Activated T-helper 1 cell treated with anti-CD3 and anti-CD28 coated beads, Interleukin-12 subunit alpha, Interleukin-12 subunit beta, Interleukin-2, Interleukin-4 antibody, amounts not matched to agents 30 ng/mL and 10 ng/mL and 1 ng/mL, durations not matched to agents 14 hours and 24 hours and 36 hours (primary cell): Measurements from ENCODE around the gene NOS1AP. TPM values are rescaled to one million over a fixed set of nuclear protein-coding genes. Genes with fewer than 3 reads are reported as not detected.
"Not testable (repeated sequence)": the region's sequence is repeated elsewhere in the genome, so short reads cannot be mapped to it uniquely, and the experiment has no call there.

Experiments
- DNase-seq: peaks from one replicate; pipeline ENCODE4 v3.0.0; 2021; ENCODE audit warnings: low spot score
- H3K27ac Mint-ChIP-seq: one replicate; pipeline ENCODE4 v1.8.0; 2021; ENCODE audit warnings: mild to moderate bottlenecking, mixed read lengths
- H3K27me3 Mint-ChIP-seq: one replicate; pipeline ENCODE4 v1.8.0; 2022; ENCODE audit warnings: mild to moderate bottlenecking, moderate library complexity, mixed read lengths; ENCODE audit not compliant: insufficient read depth
- H3K36me3 Mint-ChIP-seq: one replicate; pipeline ENCODE4 v1.8.0; 2021; ENCODE audit warnings: low read depth, mixed read lengths
- H3K4me1 Mint-ChIP-seq: one replicate; pipeline ENCODE4 v1.8.0; 2021; ENCODE audit warnings: low read depth, mixed read lengths
- H3K4me3 Mint-ChIP-seq: one replicate; pipeline ENCODE4 v1.8.0; 2021; ENCODE audit warnings: mild to moderate bottlenecking, moderate library complexity, mixed read lengths
- H3K9me3 Mint-ChIP-seq: one replicate; pipeline ENCODE4 v1.8.0; 2021; ENCODE audit warnings: mixed read lengths
- intact Hi-C: fragments of 100-400 bp; cut with micrococcal nuclease; formaldehyde crosslinking; loops from one replicate; pipeline ENCODE4 v1.15.1; 2024
- total RNA-seq: library from RNA; stranded (reverse); gene quantifications from 2 replicates; pipeline ENCODE4 v1.2.3, GENCODE V29; 2022

Gene NOS1AP
- total RNA-seq, 1 donor from 2014 or later = 0.10 TPM

- no peaks in the 10 kb centered on the region for H3K9me3 Mint-ChIP-seq
- no peak overlapping the region for H3K27ac Mint-ChIP-seq
- no peak for DNase-seq
- H3K36me3 Mint-ChIP-seq = no peaks in the 10 kb centered on the region
- H3K27me3 Mint-ChIP-seq = peaks cover 9% of the 10 kb centered on the region
- no peak overlapping the region for H3K4me3 Mint-ChIP-seq
- H3K4me1 Mint-ChIP-seq = no peaks in the 10 kb centered on the region
- intact Hi-C loops = no loop called here
Measured at GRCh38 chr1:162172311-162173102, 103.0 kb downstream of the NOS1AP start.

- H3K9me3 Mint-ChIP-seq, H3K36me3 Mint-ChIP-seq, H3K4me1 Mint-ChIP-seq, intact Hi-C loops, DNase-seq, H3K27ac Mint-ChIP-seq, H3K4me3 Mint-ChIP-seq: not testable (repeated sequence)
- peaks cover 14% of the 10 kb centered on the region for H3K27me3 Mint-ChIP-seq
Measured at GRCh38 chr1:162173607-162174006, 104.1 kb downstream of the NOS1AP start.

GRCh38 chr1:162174027-162174426 is 104.5 kb downstream of the NOS1AP start:
- peaks cover 14% of the 10 kb centered on the region for H3K27me3 Mint-ChIP-seq
- H3K9me3 Mint-ChIP-seq, H3K36me3 Mint-ChIP-seq, H3K4me3 Mint-ChIP-seq, DNase-seq, H3K27ac Mint-ChIP-seq, H3K4me1 Mint-ChIP-seq, intact Hi-C loops: not testable (repeated sequence)

- Mint-ChIP-seq H3K27me3 (peaks cover 14% of the 10 kb centered on the region), H3K36me3 (no peaks in the 10 kb centered on the region), H3K9me3 (no peaks in the 10 kb centered on the region), H3K4me1 (no peaks in the 10 kb centered on the region), H3K4me3 (no peak overlapping the region), H3K27ac (no peak overlapping the region)
- no peak for DNase-seq
- intact Hi-C loops = no loop called here
Measured at GRCh38 chr1:162175379-162176081, 106.0 kb downstream of the NOS1AP start.

GRCh38 chr1:162177126-162177525 is 107.6 kb downstream of the NOS1AP start:
- H3K36me3 Mint-ChIP-seq = no peaks in the 10 kb centered on the region
- H3K27ac Mint-ChIP-seq = no peak overlapping the region
- H3K27me3 Mint-ChIP-seq = peaks cover 9% of the 10 kb centered on the region
- no peaks in the 10 kb centered on the region for H3K4me1 Mint-ChIP-seq
- no peak for DNase-seq
- intact Hi-C loops = no loop called here
- H3K4me3 Mint-ChIP-seq = no peak overlapping the region
- no peaks in the 10 kb centered on the region for H3K9me3 Mint-ChIP-seq

GRCh38 chr1:162178432-162178831 is 108.9 kb downstream of the NOS1AP start:
- intact Hi-C loops = no loop called here
- Mint-ChIP-seq H3K27me3 (peaks cover 9% of the 10 kb centered on the region), H3K4me1 (no peaks in the 10 kb centered on the region), H3K36me3 (no peaks in the 10 kb centered on the region), H3K9me3 (no peaks in the 10 kb centered on the region), H3K4me3 (no peak overlapping the region), H3K27ac (no peak overlapping the region)
- DNase-seq = no peak

GRCh38 chr1:162179121-162179520 is 109.6 kb downstream of the NOS1AP start:
- DNase-seq = no peak
- Mint-ChIP-seq H3K4me3 (no peak overlapping the region), H3K27me3 (peaks cover 9% of the 10 kb centered on the region), H3K4me1 (no peaks in the 10 kb centered on the region), H3K36me3 (no peaks in the 10 kb centered on the region), H3K27ac (no peak overlapping the region), H3K9me3 (no peaks in the 10 kb centered on the region)
- intact Hi-C loops = no loop called here

GRCh38 chr1:162180813-162181212 is 111.3 kb downstream of the NOS1AP start:
- DNase-seq = no peak
- no peak overlapping the region for H3K4me3 Mint-ChIP-seq
- intact Hi-C loops = no loop called here
- no peaks in the 10 kb centered on the region for H3K9me3 Mint-ChIP-seq
- no peaks in the 10 kb centered on the region for H3K4me1 Mint-ChIP-seq
- H3K27me3 Mint-ChIP-seq = peaks cover 9% of the 10 kb centered on the region
- H3K27ac Mint-ChIP-seq = no peak overlapping the region
- H3K36me3 Mint-ChIP-seq = no peaks in the 10 kb centered on the region

GRCh38 chr1:162182090-162182489 is 112.6 kb downstream of the NOS1AP start:
- no peaks in the 10 kb centered on the region for H3K4me1 Mint-ChIP-seq
- no peak overlapping the region for H3K27ac Mint-ChIP-seq
- intact Hi-C loops = no loop called here
- H3K36me3 Mint-ChIP-seq = no peaks in the 10 kb centered on the region
- H3K27me3 Mint-ChIP-seq = peaks cover 7% of the 10 kb centered on the region
- H3K9me3 Mint-ChIP-seq = no peaks in the 10 kb centered on the region
- no peak overlapping the region for H3K4me3 Mint-ChIP-seq
- no peak for DNase-seq

GRCh38 chr1:162185314-162186025 is 116.0 kb downstream of the NOS1AP start:
- no peaks in the 10 kb centered on the region for H3K9me3 Mint-ChIP-seq
- no peak for DNase-seq
- H3K36me3 Mint-ChIP-seq = no peaks in the 10 kb centered on the region
- H3K27ac Mint-ChIP-seq = no peak overlapping the region
- no peaks in the 10 kb centered on the region for H3K27me3 Mint-ChIP-seq
- no peaks in the 10 kb centered on the region for H3K4me1 Mint-ChIP-seq
- no peak overlapping the region for H3K4me3 Mint-ChIP-seq
- intact Hi-C loops = no loop called here

GRCh38 chr1:162186026-162186374 is 116.5 kb downstream of the NOS1AP start:
- no peak for DNase-seq
- intact Hi-C loops = no loop called here
- Mint-ChIP-seq H3K4me3 (no peak overlapping the region), H3K36me3 (no peaks in the 10 kb centered on the region), H3K9me3 (no peaks in the 10 kb centered on the region), H3K4me1 (no peaks in the 10 kb centered on the region), H3K27ac (no peak overlapping the region), H3K27me3 (no peaks in the 10 kb centered on the region)

GRCh38 chr1:162186406-162186805 is 116.9 kb downstream of the NOS1AP start:
- no peaks in the 10 kb centered on the region for H3K27me3 Mint-ChIP-seq
- no peak overlapping the region for H3K27ac Mint-ChIP-seq
- intact Hi-C loops = no loop called here

GRCh38 chr1:162187687-162188276 is 118.3 kb downstream of the NOS1AP start:
- no peak for DNase-seq
- Mint-ChIP-seq H3K36me3 (no peaks in the 10 kb centered on the region), H3K4me3 (no peak overlapping the region), H3K27me3 (no peaks in the 10 kb centered on the region), H3K4me1 (no peaks in the 10 kb centered on the region), H3K27ac (no peak overlapping the region), H3K9me3 (no peaks in the 10 kb centered on the region)
- intact Hi-C loops = no loop called here

More at GRCh38 chr1:162186406-162186805, 116.9 kb downstream of the NOS1AP start:
- H3K4me1 Mint-ChIP-seq = no peaks in the 10 kb centered on the region
- no peaks in the 10 kb centered on the region for H3K9me3 Mint-ChIP-seq
- no peaks in the 10 kb centered on the region for H3K36me3 Mint-ChIP-seq
- no peak overlapping the region for H3K4me3 Mint-ChIP-seq
- no peak for DNase-seq
